IMR-90 (cell line): ENCODE data around the gene SIGLECL1.

Experiments used
- POLR2A ChIP-seq: IDR thresholded peaks from 2 replicates; pipeline ENCODE4 v1.6.1; 2012; ENCODE audit warnings: mild to moderate bottlenecking, low read depth, low read length
- RFX5 ChIP-seq: IDR thresholded peaks from 2 replicates; pipeline ENCODE4 v1.8.0; 2012; ENCODE audit warnings: low read depth, mild to moderate bottlenecking, low read length, moderate library complexity
- TF ChIP-seq, protein P1 (sequence below): conservative IDR thresholded peaks from 2 replicates; pipeline ENCODE4 v1.5.1; 2012; ENCODE audit warnings: mild to moderate bottlenecking, low read depth, low read length, improper control_type of control experiment
- TF ChIP-seq, protein P2 (sequence below): fragments of 150-350 bp; IDR thresholded peaks from 2 replicates; pipeline ENCODE4 v1.6.1; 2017; ENCODE audit warnings: mild to moderate bottlenecking, antibody characterized with exemption, low read length, low read depth

GRCh38 chr19:51211833-51212232 lies 39.0 kb upstream of the SIGLECL1 start:
- TF ChIP-seq POLR2A, result no peak
- TF ChIP-seq, protein P1, sequence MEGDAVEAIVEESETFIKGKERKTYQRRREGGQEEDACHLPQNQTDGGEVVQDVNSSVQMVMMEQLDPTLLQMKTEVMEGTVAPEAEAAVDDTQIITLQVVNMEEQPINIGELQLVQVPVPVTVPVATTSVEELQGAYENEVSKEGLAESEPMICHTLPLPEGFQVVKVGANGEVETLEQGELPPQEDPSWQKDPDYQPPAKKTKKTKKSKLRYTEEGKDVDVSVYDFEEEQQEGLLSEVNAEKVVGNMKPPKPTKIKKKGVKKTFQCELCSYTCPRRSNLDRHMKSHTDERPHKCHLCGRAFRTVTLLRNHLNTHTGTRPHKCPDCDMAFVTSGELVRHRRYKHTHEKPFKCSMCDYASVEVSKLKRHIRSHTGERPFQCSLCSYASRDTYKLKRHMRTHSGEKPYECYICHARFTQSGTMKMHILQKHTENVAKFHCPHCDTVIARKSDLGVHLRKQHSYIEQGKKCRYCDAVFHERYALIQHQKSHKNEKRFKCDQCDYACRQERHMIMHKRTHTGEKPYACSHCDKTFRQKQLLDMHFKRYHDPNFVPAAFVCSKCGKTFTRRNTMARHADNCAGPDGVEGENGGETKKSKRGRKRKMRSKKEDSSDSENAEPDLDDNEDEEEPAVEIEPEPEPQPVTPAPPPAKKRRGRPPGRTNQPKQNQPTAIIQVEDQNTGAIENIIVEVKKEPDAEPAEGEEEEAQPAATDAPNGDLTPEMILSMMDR, result no peak
- TF ChIP-seq, protein P2, sequence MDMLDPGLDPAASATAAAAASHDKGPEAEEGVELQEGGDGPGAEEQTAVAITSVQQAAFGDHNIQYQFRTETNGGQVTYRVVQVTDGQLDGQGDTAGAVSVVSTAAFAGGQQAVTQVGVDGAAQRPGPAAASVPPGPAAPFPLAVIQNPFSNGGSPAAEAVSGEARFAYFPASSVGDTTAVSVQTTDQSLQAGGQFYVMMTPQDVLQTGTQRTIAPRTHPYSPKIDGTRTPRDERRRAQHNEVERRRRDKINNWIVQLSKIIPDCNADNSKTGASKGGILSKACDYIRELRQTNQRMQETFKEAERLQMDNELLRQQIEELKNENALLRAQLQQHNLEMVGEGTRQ, result no peak
- TF ChIP-seq RFX5, result no peak
